SK-N-SH (cell line): ENCODE data around the gene KIF1A. TPM values are rescaled to one million over a fixed set of nuclear protein-coding genes. Genes with fewer than 3 reads are reported as not detected.
"Not testable (repeated sequence)": the region's sequence is repeated elsewhere in the genome, so short reads cannot be mapped to it uniquely, and the experiment has no call there.

ENCODE experiments used
- CTCF ChIA-PET: fragments of 300-600, 350-600 bp; formaldehyde crosslinking; extraction: SDS; loops from one replicate; lab custom pipeline; 2021; lab: Yijun Ruan, JAX
- POLR2A ChIA-PET: fragments of 350-600 bp; sonication (Branson Sonifier 250); formaldehyde crosslinking; extraction: SDS; loops from one replicate; lab custom pipeline; 2020; ENCODE audit warnings: antibody characterized with exemption, inconsistent platforms; lab: Yijun Ruan, JAX
- DNase-seq: peaks from one replicate; pipeline ENCODE4 v3.0.0; 2012
- H2AFZ ChIP-seq: fragments of 200-600 bp; sonication (generic); 2 replicates; pipeline ENCODE4 v1.8.1; 2016; ENCODE audit warnings: antibody characterized with exemption, mild to moderate bottlenecking, low read depth
- H3F3A ChIP-seq: fragments of 200-600 bp; sonication (generic); replicated peaks from 2 replicates; pipeline ENCODE3; 2016; ENCODE audit warnings: antibody characterized with exemption, mild to moderate bottlenecking; ENCODE audit not compliant: insufficient read depth
- H3K27ac ChIP-seq, 2 experiments: fragments of 200-500 bp in 1 of 2; fragments of 200-600 bp in 1 of 2; sonication (Bioruptor generic) in 1 of 2; sonication (generic), shearing (Covaris generic) in 1 of 2; 2 replicates each; pipeline versions ENCODE4 v1.5.1 to v1.6.1; 2014 to 2016; ENCODE audit warnings: low read depth in 2 of 2, inconsistent platforms in 1 of 2, low read length in 1 of 2, mild to moderate bottlenecking in 1 of 2, mixed read lengths in 1 of 2
- H3K27me3 ChIP-seq: fragments of 200-600 bp; sonication (generic), shearing (Covaris generic); 2 replicates; pipeline ENCODE4 v1.6.1; 2016; ENCODE audit warnings: mixed run types; ENCODE audit not compliant: insufficient read depth
- H3K36me3 ChIP-seq, 2 experiments: fragments of 200-500 bp in 1 of 2; fragments of 200-600 bp in 1 of 2; sonication (Bioruptor generic) in 1 of 2; sonication (generic) in 1 of 2; replicated peaks in 1 of 2; 2 replicates each; pipeline versions ENCODE3 to v1.5.1; 2014 to 2016; ENCODE audit warnings: low read length in 1 of 2, mild to moderate bottlenecking in 1 of 2; ENCODE audit not compliant: insufficient read depth in 2 of 2, control insufficient read depth in 1 of 2
- H3K4me1 ChIP-seq, 2 experiments: fragments of 200-500 bp in 1 of 2; fragments of 200-600 bp in 1 of 2; sonication (Bioruptor generic) in 1 of 2; sonication (generic), shearing (Covaris generic) in 1 of 2; 2 replicates each; pipeline versions ENCODE4 v1.5.1 to v1.6.1; 2014 to 2016; ENCODE audit warnings: low read depth in 1 of 2, low read length in 1 of 2, mixed run types in 1 of 2; ENCODE audit not compliant: insufficient read depth in 2 of 2, control insufficient read depth in 1 of 2
- H3K4me2 ChIP-seq: fragments of 200-600 bp; sonication (generic), shearing (Covaris generic); 2 replicates; pipeline ENCODE4 v1.6.1; 2017; ENCODE audit warnings: mixed run types
- H3K4me3 ChIP-seq, 2 experiments: fragments of 200-500 bp in 1 of 2; fragments of 200-600 bp in 1 of 2; sonication (Bioruptor generic) in 1 of 2; sonication (generic), shearing (Covaris generic) in 1 of 2; 2 replicates each; pipeline versions ENCODE4 v1.5.1 to v1.8.1; 2014 to 2016; ENCODE audit warnings: low read depth in 2 of 2, inconsistent platforms in 1 of 2, low read length in 1 of 2, mild to moderate bottlenecking in 1 of 2, mixed read lengths in 1 of 2, moderate library complexity in 1 of 2
- H3K79me2 ChIP-seq: fragments of 200-600 bp; sonication (generic); 2 replicates; pipeline ENCODE4 v1.8.1; 2017; ENCODE audit warnings: mild to moderate bottlenecking; ENCODE audit not compliant: insufficient read depth
- H3K9ac ChIP-seq: fragments of 200-600 bp; sonication (generic); 2 replicates; pipeline ENCODE4 v1.6.1; 2017; ENCODE audit warnings: mixed run types
- H3K9me2 ChIP-seq: fragments of 200-600 bp; sonication (generic); 2 replicates; pipeline ENCODE4 v1.6.1; 2017; ENCODE audit warnings: mixed run types
- H3K9me3 ChIP-seq: fragments of 200-600 bp; sonication (generic); 2 replicates; pipeline ENCODE4 v1.6.1; 2017; ENCODE audit warnings: mixed run types, mild to moderate bottlenecking, moderate library complexity
- H4K20me1 ChIP-seq: fragments of 200-600 bp; sonication (generic); 2 replicates; pipeline ENCODE4 v1.6.1; 2017; ENCODE audit warnings: mild to moderate bottlenecking, mixed run types; ENCODE audit not compliant: insufficient read depth
- MEF2A ChIP-seq: IDR thresholded peaks from 2 replicates; pipeline ENCODE4 v1.4.0; 2012; ENCODE audit warnings: low read depth, borderline replicate concordance
- POLR2AphosphoS5 ChIP-seq: IDR thresholded peaks from 2 replicates; pipeline ENCODE4 v1.6.1; 2012; ENCODE audit warnings: low read depth, low read length
- RCOR1 ChIP-seq: fragments of 150-350 bp; IDR thresholded peaks from 2 replicates; pipeline ENCODE4 v1.6.1; 2017; ENCODE audit warnings: antibody characterized with exemption, low read length
- SIN3A ChIP-seq: IDR thresholded peaks from 2 replicates; pipeline ENCODE4 v1.6.1; 2012; ENCODE audit warnings: low read depth, mild to moderate bottlenecking, low read length, moderate library complexity, borderline replicate concordance
- SMC3 ChIP-seq: IDR thresholded peaks from 2 replicates; pipeline ENCODE4 v1.6.1; 2012; ENCODE audit warnings: low read depth, low read length, improper control_type of control experiment
- TCF12 ChIP-seq: IDR thresholded peaks from 2 replicates; pipeline ENCODE4 v1.4.0; 2012
- WGBS: methylation state at CpG from one replicate; pipeline ENCODE4 v1.1.6; 2017; ENCODE audit warnings: low lambda C conversion rate; 5-methylcytosine and 5-hydroxymethylcytosine counted together
- polyA plus RNA-seq, 3 experiments: library from polyadenylated mRNA; depleted of rRNA; stranded (reverse); fragments of >200 nt; gene quantifications; 2 replicates each; pipeline ENCODE4 v1.2.3, GENCODE V29; 2012
- TF ChIP-seq, protein P1 (sequence below): IDR thresholded peaks from 2 replicates; pipeline ENCODE4 v1.4.0; 2012; ENCODE audit warnings: low read depth, borderline replicate concordance
- TF ChIP-seq, protein P2 (sequence below): IDR thresholded peaks from 2 replicates; pipeline ENCODE4 v1.6.1; 2012; ENCODE audit warnings: mild to moderate bottlenecking, low read depth, low read length, moderate library complexity
- TF ChIP-seq, protein P3 (sequence below): fragments of 200-600 bp; sonication (generic); IDR thresholded peaks from 2 replicates; pipeline ENCODE4 v1.6.1; 2017; ENCODE audit warnings: antibody characterized with exemption, mild to moderate bottlenecking, moderate library complexity

The KIF1A gene
- polyA plus RNA-seq, 1 of the 3 experiments (the other 2 are of a cell fraction): 0.21 TPM

DNA sequence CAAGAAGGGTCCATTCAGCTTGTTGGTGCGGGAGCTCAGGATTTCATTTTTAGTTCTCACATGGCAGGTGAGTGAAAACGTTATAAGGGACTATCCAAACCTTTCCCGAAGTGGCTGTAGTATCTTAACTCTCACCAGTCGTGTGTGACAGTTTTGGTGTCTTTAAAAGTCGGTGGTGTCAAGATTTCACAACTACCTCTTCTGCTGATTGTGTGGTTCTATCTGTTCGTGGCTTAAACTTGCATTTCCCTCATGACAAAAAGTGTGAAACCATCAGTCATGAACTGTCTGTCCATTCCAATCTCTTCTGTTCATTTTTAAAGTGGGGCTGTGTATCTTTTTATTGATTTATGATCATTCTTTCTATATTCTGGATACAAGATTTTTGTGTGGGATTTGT, 133.6 kb downstream of the KIF1A start (continued):
- TF ChIP-seq, protein P1, sequence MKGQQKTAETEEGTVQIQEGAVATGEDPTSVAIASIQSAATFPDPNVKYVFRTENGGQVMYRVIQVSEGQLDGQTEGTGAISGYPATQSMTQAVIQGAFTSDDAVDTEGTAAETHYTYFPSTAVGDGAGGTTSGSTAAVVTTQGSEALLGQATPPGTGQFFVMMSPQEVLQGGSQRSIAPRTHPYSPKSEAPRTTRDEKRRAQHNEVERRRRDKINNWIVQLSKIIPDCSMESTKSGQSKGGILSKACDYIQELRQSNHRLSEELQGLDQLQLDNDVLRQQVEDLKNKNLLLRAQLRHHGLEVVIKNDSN: no peak
- no peak for TF ChIP-seq SIN3A
- TF ChIP-seq, protein P2, sequence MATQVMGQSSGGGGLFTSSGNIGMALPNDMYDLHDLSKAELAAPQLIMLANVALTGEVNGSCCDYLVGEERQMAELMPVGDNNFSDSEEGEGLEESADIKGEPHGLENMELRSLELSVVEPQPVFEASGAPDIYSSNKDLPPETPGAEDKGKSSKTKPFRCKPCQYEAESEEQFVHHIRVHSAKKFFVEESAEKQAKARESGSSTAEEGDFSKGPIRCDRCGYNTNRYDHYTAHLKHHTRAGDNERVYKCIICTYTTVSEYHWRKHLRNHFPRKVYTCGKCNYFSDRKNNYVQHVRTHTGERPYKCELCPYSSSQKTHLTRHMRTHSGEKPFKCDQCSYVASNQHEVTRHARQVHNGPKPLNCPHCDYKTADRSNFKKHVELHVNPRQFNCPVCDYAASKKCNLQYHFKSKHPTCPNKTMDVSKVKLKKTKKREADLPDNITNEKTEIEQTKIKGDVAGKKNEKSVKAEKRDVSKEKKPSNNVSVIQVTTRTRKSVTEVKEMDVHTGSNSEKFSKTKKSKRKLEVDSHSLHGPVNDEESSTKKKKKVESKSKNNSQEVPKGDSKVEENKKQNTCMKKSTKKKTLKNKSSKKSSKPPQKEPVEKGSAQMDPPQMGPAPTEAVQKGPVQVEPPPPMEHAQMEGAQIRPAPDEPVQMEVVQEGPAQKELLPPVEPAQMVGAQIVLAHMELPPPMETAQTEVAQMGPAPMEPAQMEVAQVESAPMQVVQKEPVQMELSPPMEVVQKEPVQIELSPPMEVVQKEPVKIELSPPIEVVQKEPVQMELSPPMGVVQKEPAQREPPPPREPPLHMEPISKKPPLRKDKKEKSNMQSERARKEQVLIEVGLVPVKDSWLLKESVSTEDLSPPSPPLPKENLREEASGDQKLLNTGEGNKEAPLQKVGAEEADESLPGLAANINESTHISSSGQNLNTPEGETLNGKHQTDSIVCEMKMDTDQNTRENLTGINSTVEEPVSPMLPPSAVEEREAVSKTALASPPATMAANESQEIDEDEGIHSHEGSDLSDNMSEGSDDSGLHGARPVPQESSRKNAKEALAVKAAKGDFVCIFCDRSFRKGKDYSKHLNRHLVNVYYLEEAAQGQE: no peak
- no peak for TF ChIP-seq SMC3

DNA sequence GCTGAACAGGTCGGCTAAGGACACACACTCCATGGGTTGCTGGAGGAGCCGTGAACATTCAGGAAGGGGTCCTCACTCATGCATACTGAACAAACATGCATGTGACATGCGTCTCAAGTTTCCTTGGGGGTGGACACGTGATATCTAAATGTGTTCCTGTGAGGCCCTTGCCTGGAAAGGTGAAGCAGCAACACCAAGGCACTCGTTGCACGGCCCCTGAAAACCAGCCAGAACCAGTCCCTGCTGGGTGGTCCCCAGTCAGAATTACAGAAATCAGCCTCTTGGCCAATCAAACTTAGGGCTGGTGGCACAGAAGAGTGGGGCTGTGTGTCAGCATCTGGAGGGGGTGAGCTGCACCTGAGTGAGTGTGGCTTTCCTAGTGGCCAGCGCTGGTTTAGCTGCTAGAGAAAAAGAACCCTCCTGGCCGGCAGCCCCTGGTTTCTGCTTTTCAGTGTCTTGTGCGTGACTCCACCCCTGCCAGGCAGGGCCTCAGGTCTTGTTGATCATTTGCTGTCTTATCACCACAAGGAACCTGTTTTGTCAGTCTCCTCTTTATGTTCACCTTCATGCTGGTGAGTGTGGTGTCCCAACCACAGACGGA, 134.1 kb downstream of the KIF1A start:
- no peaks in the 10 kb centered on the region for H3F3A ChIP-seq
- no peaks in the 10 kb centered on the region for H3K36me3 ChIP-seq
- H3K79me2 ChIP-seq: no peaks in the 10 kb centered on the region
- ChIA-PET POLR2A (no interaction called here), CTCF (no interaction called here)
- no peaks in the 10 kb centered on the region for H3K4me1 ChIP-seq
- no peaks in the 10 kb centered on the region for H4K20me1 ChIP-seq
- H3K9me3 ChIP-seq: no peaks in the 10 kb centered on the region
- TF ChIP-seq MEF2A (no peak), TCF12 (no peak), RCOR1 (no peak), POLR2AphosphoS5 (no peak)
- TF ChIP-seq, protein P3, sequence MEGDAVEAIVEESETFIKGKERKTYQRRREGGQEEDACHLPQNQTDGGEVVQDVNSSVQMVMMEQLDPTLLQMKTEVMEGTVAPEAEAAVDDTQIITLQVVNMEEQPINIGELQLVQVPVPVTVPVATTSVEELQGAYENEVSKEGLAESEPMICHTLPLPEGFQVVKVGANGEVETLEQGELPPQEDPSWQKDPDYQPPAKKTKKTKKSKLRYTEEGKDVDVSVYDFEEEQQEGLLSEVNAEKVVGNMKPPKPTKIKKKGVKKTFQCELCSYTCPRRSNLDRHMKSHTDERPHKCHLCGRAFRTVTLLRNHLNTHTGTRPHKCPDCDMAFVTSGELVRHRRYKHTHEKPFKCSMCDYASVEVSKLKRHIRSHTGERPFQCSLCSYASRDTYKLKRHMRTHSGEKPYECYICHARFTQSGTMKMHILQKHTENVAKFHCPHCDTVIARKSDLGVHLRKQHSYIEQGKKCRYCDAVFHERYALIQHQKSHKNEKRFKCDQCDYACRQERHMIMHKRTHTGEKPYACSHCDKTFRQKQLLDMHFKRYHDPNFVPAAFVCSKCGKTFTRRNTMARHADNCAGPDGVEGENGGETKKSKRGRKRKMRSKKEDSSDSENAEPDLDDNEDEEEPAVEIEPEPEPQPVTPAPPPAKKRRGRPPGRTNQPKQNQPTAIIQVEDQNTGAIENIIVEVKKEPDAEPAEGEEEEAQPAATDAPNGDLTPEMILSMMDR: no peak
- no peaks in the 10 kb centered on the region; the same call in 1 of the 2 replicates for H3K27me3 ChIP-seq
- peak; percentile 36 for DNase-seq
- no peak overlapping the region for H3K4me2 ChIP-seq
- no peaks in the 10 kb centered on the region for H3K9me2 ChIP-seq
- no peak overlapping the region for H3K4me3 ChIP-seq
- H3K27ac ChIP-seq: no peak overlapping the region
- H3K9ac ChIP-seq: no peak overlapping the region
- 63% methylated on average over 4 of the region's 10 CpGs for WGBS
- no peak overlapping the region for H2AFZ ChIP-seq

DNA sequence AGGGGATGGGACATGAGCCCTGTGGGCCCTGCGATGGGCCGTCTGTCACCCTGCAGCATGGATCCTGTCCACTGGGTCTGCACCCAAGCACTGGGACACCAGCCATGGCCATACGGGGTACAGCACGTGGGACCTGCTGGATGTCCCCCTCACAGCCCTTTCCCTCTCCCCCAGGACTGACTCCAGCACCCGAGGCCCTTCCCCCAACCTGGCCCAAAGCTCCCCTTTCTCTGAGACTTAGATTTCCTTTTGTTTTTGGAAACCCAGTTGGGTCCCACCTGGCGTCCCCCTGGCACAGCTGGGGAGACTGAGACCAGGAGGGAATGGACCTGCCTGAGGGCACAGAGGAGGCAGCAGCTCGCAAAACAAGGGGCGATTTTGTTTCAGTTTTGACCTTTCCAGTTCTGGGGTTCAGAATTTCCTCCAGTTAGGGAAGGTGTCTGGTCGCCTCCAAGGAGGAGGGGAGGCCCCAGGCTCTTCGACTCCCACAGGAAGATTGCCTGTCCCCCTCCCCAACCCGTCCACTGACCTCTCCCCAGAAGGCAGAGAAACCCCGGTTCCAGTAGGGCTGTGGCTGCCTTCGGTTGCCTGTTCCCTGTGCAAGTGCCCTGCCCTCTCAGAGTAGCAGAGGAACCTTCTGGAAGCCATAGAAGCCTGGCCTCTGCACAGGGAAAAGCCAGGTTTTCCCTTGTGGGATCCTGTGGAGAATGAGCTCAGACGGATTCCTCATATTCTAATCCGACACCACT, 135.9 kb downstream of the KIF1A start:
- CTCF ChIA-PET, H3K27me3 ChIP-seq, H3K4me1 ChIP-seq, H3K9me3 ChIP-seq, H4K20me1 ChIP-seq, H3K9ac ChIP-seq, H3F3A ChIP-seq, H3K27ac ChIP-seq, POLR2A ChIA-PET, DNase-seq, H2AFZ ChIP-seq, H3K4me3 ChIP-seq, H3K4me2 ChIP-seq, H3K9me2 ChIP-seq, H3K36me3 ChIP-seq, H3K79me2 ChIP-seq: not testable (repeated sequence)
- 45% methylated on average over 6 of the region's 15 CpGs for whole genome bisulfite sequencing

- H3K4me3 ChIP-seq, H3K9ac ChIP-seq, H3K4me1 ChIP-seq, H3K79me2 ChIP-seq, H3K4me2 ChIP-seq, H3K9me3 ChIP-seq, DNase-seq, H3K36me3 ChIP-seq, POLR2A ChIA-PET, H3K27me3 ChIP-seq, H3K27ac ChIP-seq, H3K9me2 ChIP-seq, H4K20me1 ChIP-seq, H3F3A ChIP-seq, CTCF ChIA-PET, H2AFZ ChIP-seq: not testable (repeated sequence)
- 29% methylated on average over 2 of the region's 15 CpGs for WGBS
Measured at GRCh38 chr2:240683329-240683979, 136.6 kb downstream of the KIF1A start.
